ENCODE data around the gene PRSS21. TPM values are rescaled to one million over a fixed set of nuclear protein-coding genes. Genes with fewer than 3 reads are reported as not detected.

Gene PRSS21
- polyA plus RNA-seq, 1 experiment = 0.13 TPM

- ChIA-PET POLR2A (no interaction called here), CTCF (interaction anchor here (0.9 to 3.9 kb wide), 4 partner anchors 12 to 26 kb away, joined by 3 to 21 read pairs (median 4); no protein-coding TSS in a partner anchor)
- H3K4me3 ChIP-seq (ENCODE audit: low read depth, low read length) = no peak overlapping the region
- H3K36me3 ChIP-seq (ENCODE audit: control insufficient read depth, insufficient read depth, low read length) = no peaks in the 10 kb centered on the region
- peaks cover 10% of the 10 kb centered on the region for H3K27me3 ChIP-seq (ENCODE audit: control insufficient read depth, insufficient read depth, low read length)
- DNase-seq (ENCODE audit: low read depth) = no peak
- TF ChIP-seq, protein P1, sequence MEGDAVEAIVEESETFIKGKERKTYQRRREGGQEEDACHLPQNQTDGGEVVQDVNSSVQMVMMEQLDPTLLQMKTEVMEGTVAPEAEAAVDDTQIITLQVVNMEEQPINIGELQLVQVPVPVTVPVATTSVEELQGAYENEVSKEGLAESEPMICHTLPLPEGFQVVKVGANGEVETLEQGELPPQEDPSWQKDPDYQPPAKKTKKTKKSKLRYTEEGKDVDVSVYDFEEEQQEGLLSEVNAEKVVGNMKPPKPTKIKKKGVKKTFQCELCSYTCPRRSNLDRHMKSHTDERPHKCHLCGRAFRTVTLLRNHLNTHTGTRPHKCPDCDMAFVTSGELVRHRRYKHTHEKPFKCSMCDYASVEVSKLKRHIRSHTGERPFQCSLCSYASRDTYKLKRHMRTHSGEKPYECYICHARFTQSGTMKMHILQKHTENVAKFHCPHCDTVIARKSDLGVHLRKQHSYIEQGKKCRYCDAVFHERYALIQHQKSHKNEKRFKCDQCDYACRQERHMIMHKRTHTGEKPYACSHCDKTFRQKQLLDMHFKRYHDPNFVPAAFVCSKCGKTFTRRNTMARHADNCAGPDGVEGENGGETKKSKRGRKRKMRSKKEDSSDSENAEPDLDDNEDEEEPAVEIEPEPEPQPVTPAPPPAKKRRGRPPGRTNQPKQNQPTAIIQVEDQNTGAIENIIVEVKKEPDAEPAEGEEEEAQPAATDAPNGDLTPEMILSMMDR (IDR thresholded peaks at IDR 0.05; ENCODE audit: insufficient read depth, low read depth, low read length) = peak; percentile 49
Observed at GRCh38 chr16:2842340-2843000, 25.4 kb downstream of the PRSS21 start.

DNA sequence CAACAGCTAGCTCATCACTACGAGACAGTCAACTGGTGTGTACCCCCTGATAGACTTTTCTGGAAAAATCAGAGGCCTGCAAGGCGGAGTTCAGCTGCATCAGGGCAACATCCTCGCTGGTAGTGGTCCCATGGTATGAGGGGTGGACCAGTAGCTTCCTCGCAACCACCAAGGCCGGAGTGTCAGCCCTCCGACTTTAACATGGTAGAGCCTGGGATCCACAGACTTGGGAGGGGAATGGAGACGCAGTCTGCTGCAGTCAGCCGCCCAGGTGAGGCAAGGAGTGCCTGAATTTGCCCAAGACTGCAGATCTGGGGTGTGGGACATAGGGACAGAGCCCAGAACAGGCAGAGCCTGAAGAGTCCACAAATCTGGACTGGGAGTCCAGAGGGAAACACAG, 26.5 kb downstream of the PRSS21 start:
- TF ChIP-seq, protein P1 (IDR thresholded peaks at IDR 0.05; ENCODE audit: insufficient read depth, low read depth, low read length) = no peak

DNA sequence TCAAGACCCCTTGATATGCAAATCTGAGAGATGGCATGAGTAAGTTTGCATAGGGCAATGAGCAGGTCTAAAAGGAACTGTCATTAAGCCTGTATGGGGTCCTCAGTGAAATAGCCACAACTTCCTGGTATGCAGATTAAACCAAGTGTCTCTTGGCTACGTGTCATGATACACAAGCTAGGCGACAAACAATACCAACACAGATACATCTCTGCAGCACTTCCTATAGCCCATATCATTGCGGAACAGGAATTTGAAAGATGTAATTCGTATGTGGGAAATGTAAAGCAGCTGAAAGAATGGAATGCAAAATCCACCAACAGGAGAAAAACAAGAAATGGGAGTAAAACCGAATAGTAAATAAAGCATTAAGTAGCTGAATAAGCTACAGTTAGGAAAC, 28.1 kb downstream of the PRSS21 start:
- ChIA-PET POLR2A (no interaction called here), CTCF (interaction anchor here (0.9 to 3.9 kb wide), 4 partner anchors 9 to 25 kb away, joined by 4 to 21 read pairs (median 4); no protein-coding TSS in a partner anchor)
- TF ChIP-seq, protein P1 (IDR thresholded peaks at IDR 0.05; ENCODE audit: insufficient read depth, low read depth, low read length) = no peak
- H3K36me3 ChIP-seq (ENCODE audit: control insufficient read depth, insufficient read depth, low read length) = no peaks in the 10 kb centered on the region
- no peak for DNase-seq (ENCODE audit: low read depth)
- H3K4me3 ChIP-seq (ENCODE audit: low read depth, low read length) = no peak overlapping the region
- peaks cover 21% of the 10 kb centered on the region for H3K27me3 ChIP-seq (ENCODE audit: control insufficient read depth, insufficient read depth, low read length)

More for the DNA sequence above, 26.5 kb downstream of the PRSS21 start:
- CTCF ChIA-PET = interaction anchor here (0.7 to 3.9 kb wide), 3 partner anchors 11 to 34 kb away, joined by 3 to 21 read pairs (median 6); no protein-coding TSS in a partner anchor
- no peak for DNase-seq (ENCODE audit: low read depth)
- H3K27me3 ChIP-seq (ENCODE audit: control insufficient read depth, insufficient read depth, low read length) = peaks cover 10% of the 10 kb centered on the region
- no peak overlapping the region for H3K4me3 ChIP-seq (ENCODE audit: low read depth, low read length)
- POLR2A ChIA-PET = no interaction called here
- H3K36me3 ChIP-seq (ENCODE audit: control insufficient read depth, insufficient read depth, low read length) = no peaks in the 10 kb centered on the region

DNA sequence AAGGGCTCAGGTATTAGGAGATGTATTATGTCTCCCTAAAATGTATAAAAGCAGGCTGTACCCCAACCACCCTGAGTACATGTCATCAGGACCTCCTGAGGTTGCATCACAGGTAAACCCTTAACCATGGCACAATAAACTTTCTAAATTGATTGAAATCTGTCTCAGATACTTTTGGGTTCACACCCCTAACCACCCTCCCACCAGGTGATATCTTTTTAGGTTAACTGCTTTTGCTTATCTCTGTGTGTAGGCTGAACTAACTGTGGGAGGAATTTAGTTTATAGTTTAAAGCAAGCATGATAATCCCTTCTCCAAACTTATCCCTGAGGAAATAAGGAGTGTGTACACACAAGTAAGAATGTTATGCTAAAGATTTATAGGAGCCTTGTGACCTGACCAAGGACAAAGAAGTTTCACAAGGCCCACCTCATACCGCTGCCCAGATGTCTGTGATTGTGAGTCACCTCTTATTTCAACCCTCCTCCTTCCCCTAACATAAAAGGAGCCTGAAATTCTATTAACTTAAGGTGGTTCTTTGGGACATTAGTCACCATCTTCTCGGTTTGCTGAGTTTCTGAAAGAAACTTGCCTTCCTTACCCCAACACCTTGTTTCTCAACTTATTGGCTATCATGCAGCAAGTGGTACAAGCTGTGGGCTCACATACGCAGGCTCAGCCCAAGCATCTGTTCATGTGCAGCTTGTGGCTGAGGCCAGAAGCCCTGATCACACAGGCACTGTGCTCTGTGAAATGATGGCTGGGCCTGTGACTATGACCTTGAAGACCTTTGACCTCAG, 29.7 kb downstream of the PRSS21 start:
- no peaks in the 10 kb centered on the region for H3K36me3 ChIP-seq (ENCODE audit: control insufficient read depth, insufficient read depth, low read length)
- ChIA-PET POLR2A (no interaction called here), CTCF (interaction anchor here (3.9 kb wide), 1 partner anchor 22 kb away, joined by 21 read pairs; no protein-coding TSS in a partner anchor)
- H3K27me3 ChIP-seq (ENCODE audit: control insufficient read depth, insufficient read depth, low read length) = peaks cover 24% of the 10 kb centered on the region
- TF ChIP-seq, protein P1 (IDR thresholded peaks at IDR 0.05; ENCODE audit: insufficient read depth, low read depth, low read length) = no peak
- H3K4me3 ChIP-seq (ENCODE audit: low read depth, low read length) = no peak overlapping the region
- DNase-seq (ENCODE audit: low read depth) = peak; percentile 32

Data from BJ (cell line).